Kidney (tissue), 14 donors: ENCODE data around the gene CCDC102B. TPM values are rescaled to one million over a fixed set of nuclear protein-coding genes. Genes with fewer than 3 reads are reported as not detected.

Source experiments
- DNase-seq, 5 donors: peaks; one replicate each; pipeline ENCODE4 v3.0.0-alpha.2; 2013 to 2020
- FAIRE-seq: peaks from 2 replicates; lab custom pipeline; 2012; peaks lifted over from hg19 to GRCh38; lab: Jason Lieb, UNC
- H3K27ac ChIP-seq, 2 donors: one replicate each; pipeline ENCODE4 v1.7.0; 2013; ENCODE audit warnings: low read depth in 2 of 2, low read length in 2 of 2, inconsistent platforms in 1 of 2
- H3K27me3 ChIP-seq: one replicate; pipeline ENCODE4 v1.7.1; 2013; ENCODE audit warnings: low read length, inconsistent platforms; ENCODE audit not compliant: control insufficient read depth, insufficient read depth
- H3K36me3 ChIP-seq, 3 donors: one replicate each; pipeline versions ENCODE4 v1.7.0 to v1.7.1; 2013; ENCODE audit warnings: low read length in 3 of 3, control low read depth in 1 of 3, inconsistent platforms in 1 of 3; ENCODE audit not compliant: insufficient read depth in 3 of 3, control insufficient read depth in 2 of 3
- H3K4me1 ChIP-seq, 3 donors: one replicate each; pipeline versions ENCODE4 v1.7.0 to v1.7.1; 2013; ENCODE audit warnings: low read length in 3 of 3, inconsistent platforms in 1 of 3, low read depth in 1 of 3; ENCODE audit not compliant: control insufficient read depth in 2 of 3, insufficient read depth in 2 of 3
- H3K4me3 ChIP-seq, 3 donors: one replicate each; pipeline versions ENCODE4 v1.7.0 to v1.8.1; 2013; ENCODE audit warnings: low read length in 3 of 3, control low read depth in 1 of 3, inconsistent platforms in 1 of 3
- H3K9ac ChIP-seq, 3 donors: one replicate each; pipeline versions ENCODE4 v1.7.0 to v1.7.1; 2013; ENCODE audit warnings: low read length in 3 of 3, control low read depth in 1 of 3, inconsistent platforms in 1 of 3
- H3K9me3 ChIP-seq, 3 donors: one replicate each; pipeline versions ENCODE4 v1.7.0 to v1.7.1; 2013; ENCODE audit warnings: low read length in 3 of 3, control low read depth in 1 of 3, inconsistent platforms in 1 of 3; ENCODE audit not compliant: control insufficient read depth in 2 of 3, insufficient read depth in 1 of 3
- CTCF ChIP-seq: IDR thresholded peaks from 3 replicates; pipeline ENCODE4 v1.5.1; 2012; ENCODE audit warnings: mild to moderate bottlenecking, moderate library complexity, borderline replicate concordance; ENCODE audit not compliant: insufficient read depth; ENCODE audit errors: extremely low read depth
- intact Hi-C: fragments of 100-400 bp; cut with DNase I; formaldehyde crosslinking; loops from one replicate; pipeline ENCODE4 v1.11.1; 2022
- polyA plus RNA-seq: library from polyadenylated mRNA; stranded (reverse); fragments of 350-450 nt; fragmentation: Illumina TruSeq; extraction: RNeasy Lipid Tissue Mini Kit (QIAGEN cat#74804); gene quantifications from one replicate; pipeline ENCODE4 v1.2.3, GENCODE V29; 2014; ENCODE audit warnings: low read depth, low replicate concordance; ENCODE audit not compliant: insufficient read depth
- total RNA-seq: library from RNA; stranded (reverse); fragmentation: NEBNext Ultra II Directional; extraction: Animal tissue kit (Norgen Biotek cat#: 25700); gene quantifications from one replicate; pipeline ENCODE4 v1.2.1, GENCODE V29; 2021
- donor health status: control.
- donor health status: control.
- donor health status: control.
- donor health status: control.
- donor health status: control.
- donor health status: DM: yes; HTN: yes; CAD: no.
- donor health status: Normal renal cell carcinoma (clear cell type).

The CCDC102B gene
- total and polyA plus RNA-seq, 2 donors from 2014 or later = 3.6 to 6.8 TPM

- no peaks in the 10 kb centered on the region for H3K4me1 ChIP-seq
- intact Hi-C loops = no loop called here
- FAIRE-seq = no peak
Measured at GRCh38 chr18:69032009-69032408, 234.1 kb downstream of the CCDC102B start.

DNA sequence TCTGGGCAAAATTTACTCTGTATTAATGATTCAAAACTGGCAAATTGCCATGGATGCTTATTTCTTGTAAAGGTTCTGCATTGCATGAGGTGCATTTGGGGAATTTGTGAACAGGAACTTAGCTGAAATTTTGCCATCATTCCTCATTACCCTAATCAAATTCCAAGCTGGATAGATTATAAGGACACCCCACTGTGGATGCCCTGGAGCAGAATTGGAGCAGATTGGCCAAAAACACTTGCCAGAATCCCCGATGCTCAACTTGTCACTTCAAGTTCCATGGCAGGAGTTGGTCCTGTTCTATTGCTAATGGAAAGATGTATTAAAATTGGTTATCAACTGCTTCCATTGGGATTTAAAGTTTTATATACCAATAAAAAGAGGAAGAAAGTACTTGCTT lies 237.9 kb downstream of the CCDC102B start:
- H3K27ac ChIP-seq = no peak overlapping the region
- H3K27me3 ChIP-seq = no peaks in the 10 kb centered on the region
- FAIRE-seq (no peak), DNase-seq (no peak)
- no peaks in the 10 kb centered on the region for H3K4me1 ChIP-seq
- H3K36me3 ChIP-seq = no peaks in the 10 kb centered on the region
- H3K4me3 ChIP-seq = no peak overlapping the region
- no peaks in the 10 kb centered on the region for H3K9me3 ChIP-seq
- no peak for TF ChIP-seq CTCF
- no peak overlapping the region for H3K9ac ChIP-seq
- intact Hi-C loops = no loop called here

More at GRCh38 chr18:69032009-69032408, 234.1 kb downstream of the CCDC102B start:
- no peak for TF ChIP-seq CTCF
- Histone ChIP-seq H3K27me3 (no peaks in the 10 kb centered on the region), H3K4me3 (no peak overlapping the region), H3K36me3 (no peaks in the 10 kb centered on the region), H3K9ac (no peak overlapping the region), H3K27ac (no peak overlapping the region), H3K9me3 (no peaks in the 10 kb centered on the region)
- no peak for DNase-seq

GRCh38 chr18:69044215-69044614 lies 246.3 kb downstream of the CCDC102B start:
- Histone ChIP-seq H3K4me3 (no peak overlapping the region), H3K36me3 (no peaks in the 10 kb centered on the region), H3K27me3 (no peaks in the 10 kb centered on the region), H3K4me1 (no peaks in the 10 kb centered on the region), H3K9ac (no peak overlapping the region), H3K9me3 (no peaks in the 10 kb centered on the region), H3K27ac (no peak overlapping the region)
- FAIRE-seq (no peak), DNase-seq (no peak)
- intact Hi-C loops = no loop called here
- TF ChIP-seq CTCF = no peak

DNA sequence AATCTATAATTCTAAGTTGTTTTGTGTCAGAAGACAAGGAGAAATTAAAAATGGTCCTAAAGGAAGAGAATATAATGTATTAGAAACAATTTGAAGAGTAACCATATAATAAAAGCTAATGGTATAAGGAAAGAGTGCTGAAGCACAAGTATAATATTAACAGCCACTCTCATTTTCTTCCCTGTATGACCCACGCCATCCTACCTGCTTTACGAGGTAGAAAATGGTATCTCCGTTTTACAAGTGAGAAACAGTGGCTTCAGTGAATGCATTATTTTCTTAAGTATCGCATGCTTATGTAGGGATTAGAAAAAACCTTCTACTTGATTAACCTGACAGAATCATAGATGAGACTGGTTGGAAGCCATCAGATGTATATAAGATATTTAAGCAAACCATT lies 266.2 kb downstream of the CCDC102B start:
- FAIRE-seq (no peak), DNase-seq (no peak)
- Histone ChIP-seq H3K9me3 (no peaks in the 10 kb centered on the region), H3K9ac (no peak overlapping the region), H3K4me1 (no peaks in the 10 kb centered on the region), H3K27ac (no peak overlapping the region), H3K4me3 (no peak overlapping the region), H3K36me3 (no peaks in the 10 kb centered on the region), H3K27me3 (no peaks in the 10 kb centered on the region)
- TF ChIP-seq CTCF = no peak
- intact Hi-C loops = no loop called here
